T47D (cell line): ENCODE data around the gene HSPBP1.

ENCODE experiments used
- DNase-seq, 2 experiments: peaks; one replicate each; pipeline versions ENCODE4 v3.0.0 to v3.0.0-alpha.2; 2011 to 2012; ENCODE audit warnings: low read depth in 1 of 2, low spot score in 1 of 2
- JUND ChIP-seq: IDR thresholded peaks from 2 replicates; pipeline ENCODE4 v1.6.1; 2012; ENCODE audit warnings: low read depth
- in situ Hi-C: cut with HindIII; loops from 2 replicates; pipeline ENCODE4 v1.10.0; 2016; ENCODE audit warnings: low sequenced_read_pairs, low pct_unique_long_range_greater_than_20kb

Gene HSPBP1

DNA sequence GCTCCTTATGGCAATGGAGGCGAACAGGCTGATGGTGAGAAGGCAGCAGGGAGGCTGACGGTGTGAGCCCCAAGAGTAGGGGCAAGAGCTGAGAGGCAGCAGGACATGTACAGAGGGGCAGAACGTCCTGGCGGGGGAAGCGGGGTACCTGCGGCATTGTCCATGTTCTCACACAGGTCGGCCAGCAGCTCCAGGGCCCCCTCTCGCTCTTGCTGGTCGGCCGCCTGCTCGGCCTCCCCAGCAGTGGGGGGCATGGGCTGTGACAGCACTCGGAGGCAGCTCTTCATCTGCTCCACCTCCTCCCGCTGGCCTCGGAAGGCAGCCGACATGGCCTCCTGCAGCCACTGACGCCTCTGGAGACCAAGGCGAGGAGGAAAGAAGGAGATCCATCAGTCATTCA lies 2.4 kb downstream of the HSPBP1 start:
- DNase-seq, result no peak
- in situ Hi-C loops, result no loop called here
- TF ChIP-seq JUND, result no peak

DNA sequence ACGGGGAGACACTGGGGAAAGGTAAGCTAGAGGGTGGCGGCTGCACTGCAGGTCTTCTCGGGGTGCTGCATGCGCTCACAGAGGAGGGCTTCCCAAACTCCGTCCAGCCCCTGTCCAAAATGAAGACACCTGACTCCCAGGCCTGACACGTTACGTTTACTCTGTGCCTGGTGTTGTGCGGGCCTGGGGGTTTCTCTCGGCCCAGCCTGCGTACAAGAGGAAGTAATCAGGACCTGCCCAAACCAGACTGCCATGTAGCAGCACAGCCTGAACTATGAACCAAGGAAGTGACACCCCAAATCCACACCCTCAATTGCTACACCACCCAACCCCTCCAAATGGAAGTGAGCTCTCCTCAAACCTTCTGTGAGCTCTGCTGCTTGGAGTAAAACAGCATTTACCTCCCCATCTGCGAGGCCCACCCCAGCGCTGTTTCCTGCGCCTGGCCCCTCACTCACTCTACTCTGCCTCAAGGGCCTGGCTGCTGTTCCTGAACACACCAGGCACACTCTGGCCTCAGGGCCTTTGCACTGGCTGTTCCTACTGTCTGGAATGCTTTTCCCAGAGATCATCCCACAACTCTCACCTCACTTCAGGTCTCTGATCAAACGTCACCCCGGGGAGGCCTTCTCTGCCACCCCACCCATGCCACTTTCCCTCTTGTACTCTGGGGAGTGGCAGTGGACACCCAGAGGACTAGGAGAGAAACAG lies 3.0 kb downstream of the HSPBP1 start:
- DNase-seq, result no peak
- in situ Hi-C loops, result no loop called here
- no peak for TF ChIP-seq JUND

DNA sequence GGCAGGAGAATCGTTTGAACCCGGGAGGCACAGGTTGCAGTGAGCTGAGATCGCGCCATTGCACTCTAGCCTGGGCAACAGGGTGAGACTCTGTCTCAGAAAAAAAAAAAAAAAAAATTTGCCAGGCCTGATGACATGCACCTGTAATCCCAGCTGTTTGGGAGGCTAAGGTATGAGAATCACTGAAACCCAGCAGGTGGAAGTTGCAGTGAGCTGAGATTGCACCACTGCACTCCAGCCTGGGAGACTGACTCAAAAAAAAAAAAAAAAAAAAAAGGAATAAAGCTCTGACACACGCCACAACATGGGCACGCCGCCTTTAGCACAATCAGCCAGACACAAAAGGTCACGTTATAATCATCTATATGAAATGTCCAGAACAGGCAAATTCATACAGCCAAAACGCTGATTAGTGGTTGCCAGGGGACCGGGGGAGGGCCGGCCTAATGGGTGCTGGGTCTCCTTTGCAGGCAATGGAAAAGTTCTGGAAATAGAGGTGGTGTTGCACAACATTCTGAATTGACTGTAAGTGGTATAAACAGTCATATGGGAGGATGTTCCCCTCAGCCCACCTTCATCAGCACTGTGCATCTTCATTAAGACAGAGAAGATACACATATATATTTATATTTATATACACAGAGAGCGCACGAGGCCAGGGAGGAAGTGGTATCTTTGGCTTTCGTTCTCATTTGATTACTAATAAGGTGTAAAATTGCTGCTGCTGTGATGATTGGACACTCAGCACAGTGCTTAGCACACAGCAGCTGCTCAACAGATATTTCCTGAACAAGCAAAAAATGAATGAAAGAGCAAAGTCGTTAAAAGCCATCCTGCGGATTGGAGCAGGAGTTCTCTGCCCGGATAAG lies 3.8 kb downstream of the HSPBP1 start:
- no peak for DNase-seq
- no peak for TF ChIP-seq JUND
- in situ Hi-C loops, result no loop called here

DNA sequence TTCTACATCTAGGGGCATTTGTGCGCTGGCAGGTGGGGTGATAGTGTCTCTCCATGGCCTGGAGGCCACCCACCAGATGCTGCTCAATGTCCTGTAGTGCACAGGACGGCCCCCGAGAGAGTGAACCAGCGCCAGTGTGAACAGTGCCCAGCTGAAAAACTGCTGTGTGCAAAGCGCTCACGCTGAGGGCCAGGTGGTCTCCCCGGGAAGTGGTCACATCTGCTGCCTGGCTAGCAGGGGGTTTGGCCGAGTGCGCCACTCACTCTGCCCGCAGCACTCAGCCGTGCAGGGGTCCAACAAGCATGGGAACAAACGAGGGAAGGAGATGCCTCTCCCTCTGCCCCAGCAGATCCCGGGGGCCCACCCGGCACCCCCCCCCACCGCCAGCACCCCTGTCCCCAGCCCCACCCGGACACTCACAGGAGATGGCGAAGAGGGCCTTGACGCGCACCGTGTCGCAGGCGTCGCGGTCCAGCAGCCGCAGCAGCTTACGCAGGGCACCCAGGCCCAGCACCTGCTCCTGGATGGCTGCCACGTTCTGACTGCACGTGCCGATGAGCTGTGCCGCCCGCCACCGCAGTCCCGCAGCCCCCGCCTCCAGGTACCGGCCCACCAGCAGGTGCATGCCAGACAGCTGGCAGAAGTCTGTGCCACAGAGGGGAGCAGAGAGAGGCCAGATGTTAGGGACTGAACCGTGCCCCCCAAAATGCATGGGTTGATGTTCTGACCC lies 5.8 kb downstream of the HSPBP1 start:
- DNase-seq, result no peak
- no peak for TF ChIP-seq JUND
- in situ Hi-C loops, result no loop called here

DNA sequence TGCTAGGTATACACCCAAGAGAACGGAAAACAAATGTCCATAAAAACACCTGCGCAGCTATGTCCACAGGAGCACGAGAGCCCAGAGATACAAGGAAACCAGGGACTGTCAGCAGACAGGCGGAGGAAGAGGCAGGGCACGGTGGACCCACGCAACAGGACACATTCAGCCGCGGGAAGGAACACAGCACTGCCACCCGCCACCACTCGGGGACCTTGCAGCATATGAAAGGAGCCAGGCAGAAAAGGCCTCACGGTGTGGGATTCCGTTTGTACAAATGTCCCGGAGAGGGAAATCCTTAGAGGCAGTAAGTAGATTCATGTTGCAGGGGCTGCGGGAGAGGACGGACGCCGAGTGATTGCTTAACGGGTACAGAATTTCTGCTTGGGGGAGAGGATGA lies 7.8 kb downstream of the HSPBP1 start:
- no peak for TF ChIP-seq JUND
- in situ Hi-C loops, result no loop called here
- no peak for DNase-seq

DNA sequence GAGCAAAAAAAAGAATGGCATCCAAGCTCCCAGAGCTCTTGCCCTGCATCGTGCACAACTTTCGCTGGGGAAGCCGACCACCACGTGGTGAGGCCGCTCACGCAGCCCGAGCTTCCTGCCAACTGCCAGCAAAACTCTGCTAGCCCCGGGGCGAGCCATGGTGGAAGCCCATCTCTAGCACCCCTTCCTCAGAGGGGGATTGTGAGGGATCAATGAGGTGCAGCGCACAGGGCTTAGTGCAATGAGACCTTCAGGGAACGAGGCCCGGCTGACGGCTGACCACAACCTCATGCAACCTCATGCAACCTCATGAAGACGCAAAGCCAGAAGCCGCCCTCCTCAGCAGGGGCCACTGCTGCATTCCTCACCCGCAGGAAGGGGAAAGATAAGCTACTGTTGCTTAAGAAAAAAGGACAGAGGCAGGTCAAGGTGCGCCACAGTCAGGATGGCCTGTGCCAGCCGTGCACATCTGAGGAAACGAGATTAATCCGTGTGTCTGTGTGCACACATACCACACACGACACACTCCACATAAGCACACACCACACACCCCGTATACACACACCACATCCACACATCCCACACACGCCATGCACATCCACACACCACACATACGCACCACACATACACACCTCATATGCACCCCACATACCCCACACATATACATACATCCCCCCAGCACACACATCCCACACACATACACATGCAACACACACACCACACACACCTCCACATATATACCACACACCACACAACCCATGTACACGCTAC lies 9.6 kb downstream of the HSPBP1 start:
- no peak for DNase-seq
- in situ Hi-C loops, result no loop called here
- no peak for TF ChIP-seq JUND

DNA sequence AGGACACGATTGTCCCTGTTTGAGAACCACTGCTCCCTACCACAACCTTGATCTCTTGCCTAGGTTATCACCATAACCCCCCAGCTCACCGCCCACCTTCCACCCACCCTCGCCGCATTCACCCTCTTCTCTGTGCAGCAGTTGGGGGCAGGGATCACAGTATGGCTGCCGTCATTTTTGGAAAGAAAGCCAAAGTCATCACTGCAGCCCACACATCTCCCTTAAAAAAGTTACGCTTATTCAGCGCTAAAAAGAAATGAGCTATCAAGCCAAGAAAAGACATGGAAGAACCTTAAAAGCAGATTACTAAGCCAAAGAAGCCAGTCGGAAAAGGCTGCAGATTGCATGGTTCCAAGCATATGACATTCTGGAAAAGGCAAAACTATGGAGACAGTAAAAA lies 10.6 kb downstream of the HSPBP1 start:
- in situ Hi-C loops, result no loop called here
- no peak for TF ChIP-seq JUND
- DNase-seq, result no peak

DNA sequence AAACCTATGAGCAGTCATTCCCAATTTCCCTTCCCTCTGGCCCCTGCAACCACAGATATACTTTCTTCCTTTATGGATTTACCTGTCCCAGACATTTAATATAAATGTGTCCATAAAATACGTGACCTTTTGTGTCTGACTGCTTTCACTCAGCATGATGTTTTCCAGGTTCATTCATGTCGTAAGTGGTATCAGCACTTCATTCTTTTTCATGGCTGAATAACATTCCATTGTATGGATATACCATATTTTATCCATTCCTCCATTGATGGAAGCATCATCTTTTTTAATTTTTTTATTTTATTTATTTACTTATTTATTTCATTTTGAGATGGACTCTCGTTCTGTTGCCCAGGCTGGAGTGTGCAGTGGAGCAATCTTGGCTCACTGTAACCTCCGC lies 13.1 kb downstream of the HSPBP1 start:
- in situ Hi-C loops, result no loop called here
- no peak for TF ChIP-seq JUND
- no peak for DNase-seq

DNA sequence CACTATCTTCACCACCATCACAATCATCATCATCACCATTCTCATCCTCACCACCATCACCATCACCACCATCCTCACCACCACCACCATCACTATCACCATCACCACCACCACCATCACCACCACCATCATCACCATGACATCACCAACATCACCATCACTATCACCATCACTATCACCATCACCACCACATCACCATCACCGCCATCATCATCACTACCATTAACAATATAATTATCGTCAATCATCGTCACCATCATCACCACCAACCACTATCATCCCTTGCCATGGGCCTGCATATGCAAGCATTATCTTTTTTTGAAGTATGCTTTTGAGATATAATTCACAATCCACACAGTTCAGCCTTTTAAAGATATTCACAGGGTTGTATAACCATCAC lies 13.5 kb downstream of the HSPBP1 start:
- in situ Hi-C loops, result no loop called here
- no peak for DNase-seq
- no peak for TF ChIP-seq JUND

DNA sequence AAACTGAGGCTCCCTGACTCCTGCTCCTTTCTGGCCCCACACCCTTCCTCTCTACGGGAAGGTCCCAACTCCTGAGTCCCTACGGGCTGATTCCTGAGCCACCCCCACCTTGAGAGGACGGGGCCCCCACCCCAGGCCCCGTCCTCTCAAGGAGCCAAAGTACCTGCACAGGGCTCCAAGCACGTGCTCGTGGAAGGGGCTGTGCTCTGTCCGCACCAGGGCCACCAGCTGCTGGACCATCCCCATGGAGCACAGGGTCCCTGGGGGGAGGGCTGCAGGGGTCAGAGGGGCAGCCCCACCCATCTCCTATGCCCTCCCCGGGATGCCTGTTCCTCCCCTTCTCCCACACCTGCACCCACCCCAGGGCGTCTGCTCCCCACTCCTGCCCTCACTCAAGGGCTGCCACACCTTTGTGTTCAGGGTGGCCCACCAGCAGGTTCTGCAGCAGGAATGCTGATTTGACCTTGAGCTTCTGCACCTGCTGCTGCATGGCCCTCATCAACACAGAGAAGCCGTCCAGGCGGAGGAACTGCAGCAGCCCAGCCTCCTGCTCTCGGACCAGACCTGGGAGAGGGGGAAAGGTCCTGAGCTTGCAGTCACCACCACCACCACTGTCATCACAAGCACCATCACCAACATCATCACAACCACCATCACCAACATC lies 14.1 kb downstream of the HSPBP1 start:
- TF ChIP-seq JUND, result no peak
- DNase-seq, result no peak
- in situ Hi-C loops, result no loop called here

DNA sequence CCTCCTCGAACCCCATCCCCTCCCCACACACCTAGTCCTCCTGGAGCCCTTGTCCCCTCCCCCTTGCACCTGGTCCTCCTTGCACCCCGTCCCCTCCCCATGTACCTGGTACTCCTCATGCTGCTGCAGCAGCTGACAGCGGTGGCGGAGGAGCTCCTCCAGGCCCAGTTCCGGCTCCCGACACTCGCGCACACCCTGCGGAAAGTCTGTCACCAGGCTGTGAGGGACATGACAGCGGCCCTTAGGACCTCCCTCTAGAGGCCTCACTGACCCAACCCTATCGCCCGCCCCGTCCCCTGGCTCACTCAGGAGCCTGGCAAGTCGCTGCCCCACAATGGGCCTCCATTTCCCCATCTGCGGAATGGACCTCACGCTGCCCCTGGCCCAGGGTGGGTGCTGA lies 14.7 kb downstream of the HSPBP1 start:
- DNase-seq, result no peak
- TF ChIP-seq JUND, result no peak
- in situ Hi-C loops, result no loop called here

DNA sequence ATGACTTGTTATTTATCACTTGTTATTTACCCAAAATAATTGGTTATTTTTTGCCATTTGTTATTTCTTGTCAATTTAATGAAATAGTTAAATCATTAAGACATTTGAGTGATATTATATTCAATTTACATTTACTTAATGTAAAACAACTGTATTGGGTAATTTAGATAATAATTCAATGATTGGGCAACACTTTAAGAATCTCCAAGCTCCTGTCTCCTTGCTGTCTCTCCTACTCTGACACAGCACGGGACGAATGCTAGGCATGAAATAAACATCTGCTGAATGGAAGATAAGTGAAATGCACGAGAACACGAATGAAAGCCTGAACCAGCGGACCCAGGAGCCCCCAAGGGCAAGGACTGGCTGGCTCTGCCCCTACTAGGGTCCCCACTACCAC lies 15.4 kb downstream of the HSPBP1 start:
- TF ChIP-seq JUND, result no peak
- DNase-seq, result no peak
- in situ Hi-C loops, result no loop called here
